SK-N-SH treated with all-trans-retinoic acid at 6 μM for 48 hours (cell line): ENCODE data around the gene COX14.

Experiments
- ATAC-seq: fragments of 200-7000 bp; cut with Tn5 transposase; 3 replicates; pipeline ENCODE4 v1.9.1; 2020; ENCODE audit warnings: mild to moderate bottlenecking, moderate library complexity
- ARNTL ChIP-seq: fragments of 450-650 bp; formaldehyde crosslinking; IDR thresholded peaks from 2 replicates; pipeline ENCODE4 v1.5.0; 2020; ENCODE audit warnings: low read depth, mild to moderate bottlenecking, moderate library complexity, borderline replicate concordance
- BACH2 ChIP-seq: fragments of 250-450 bp; sonication (Bioruptor Pico); IDR thresholded peaks from 2 replicates; pipeline ENCODE4 v1.9.0; 2021; ENCODE audit warnings: mild to moderate bottlenecking, borderline replicate concordance
- CREB5 ChIP-seq: fragments of 250-450 bp; sonication (Bioruptor Pico); IDR thresholded peaks from 2 replicates; pipeline ENCODE4 v1.5.1; 2020; ENCODE audit warnings: low read depth, mild to moderate bottlenecking, moderate library complexity
- CSRNP3 ChIP-seq: fragments of 250-450 bp; sonication (Bioruptor Pico); IDR thresholded peaks from 2 replicates; pipeline ENCODE4 v1.5.1; 2021; ENCODE audit warnings: mild to moderate bottlenecking, moderate library complexity
- ISL1 ChIP-seq: fragments of 250-450 bp; sonication (Bioruptor Pico); IDR thresholded peaks from 2 replicates; pipeline ENCODE4 v2.1.2; 2022; ENCODE audit warnings: mild to moderate bottlenecking, moderate library complexity
- PATZ1 ChIP-seq: fragments of 250-450 bp; sonication (Bioruptor Pico); IDR thresholded peaks from 2 replicates; pipeline ENCODE4 v1.8.0; 2020; ENCODE audit warnings: mild to moderate bottlenecking, moderate library complexity, borderline replicate concordance
- POU6F1 ChIP-seq: fragments of 250-450 bp; sonication (Bioruptor Pico); IDR thresholded peaks from 2 replicates; pipeline ENCODE4 v1.8.0; 2021; ENCODE audit warnings: low read depth, mild to moderate bottlenecking, moderate library complexity, borderline replicate concordance
- PPARA ChIP-seq: fragments of 250-450 bp; sonication (Bioruptor Pico); IDR thresholded peaks from 2 replicates; pipeline ENCODE4 v1.5.0; 2020; ENCODE audit warnings: mild to moderate bottlenecking, borderline replicate concordance
- RARB ChIP-seq: fragments of 250-450 bp; sonication (Bioruptor Pico); IDR thresholded peaks from 2 replicates; pipeline ENCODE4 v1.8.0; 2021; ENCODE audit warnings: mild to moderate bottlenecking, moderate library complexity
- SNAI2 ChIP-seq: fragments of 250-450 bp; sonication (Bioruptor Pico); IDR thresholded peaks from 2 replicates; pipeline ENCODE4 v1.5.0; 2020; ENCODE audit warnings: mild to moderate bottlenecking, moderate library complexity
- TCF4 ChIP-seq: fragments of 250-450 bp; sonication (Bioruptor Pico); IDR thresholded peaks from 2 replicates; pipeline ENCODE4 v1.8.0; 2021; ENCODE audit warnings: mild to moderate bottlenecking, moderate library complexity, borderline replicate concordance
- TOX ChIP-seq: fragments of 250-450 bp; sonication (Bioruptor Pico); IDR thresholded peaks from 2 replicates; pipeline ENCODE4 v1.8.0; 2021; ENCODE audit warnings: mild to moderate bottlenecking, moderate library complexity, borderline replicate concordance
- TSHZ2 ChIP-seq: fragments of 250-450 bp; sonication (Bioruptor Pico); IDR thresholded peaks from 2 replicates; pipeline ENCODE4 v1.5.0; 2020; ENCODE audit warnings: mild to moderate bottlenecking, moderate library complexity
- ZC3H10 ChIP-seq: fragments of 250-450 bp; sonication (Bioruptor Pico); IDR thresholded peaks from 2 replicates; pipeline ENCODE4 v1.5.1; 2021; ENCODE audit warnings: mild to moderate bottlenecking, moderate library complexity
- ZFP3 ChIP-seq: fragments of 250-450 bp; sonication (Bioruptor Pico); IDR thresholded peaks from 2 replicates; pipeline ENCODE4 v1.5.0; 2020; ENCODE audit warnings: mild to moderate bottlenecking, moderate library complexity
- ZNF565 ChIP-seq: fragments of 450-650 bp; formaldehyde crosslinking; conservative IDR thresholded peaks from 2 replicates; pipeline ENCODE4 v1.5.0; 2020; ENCODE audit warnings: low read depth, mild to moderate bottlenecking, moderate library complexity
- ZNF70 ChIP-seq: fragments of 450-650 bp; formaldehyde crosslinking; IDR thresholded peaks from 2 replicates; pipeline ENCODE4 v1.5.0; 2020; ENCODE audit warnings: mild to moderate bottlenecking, moderate library complexity

Gene COX14

GRCh38 chr12:50065726-50066310, 46.2 kb upstream of the COX14 start (continued):
- TF ChIP-seq CREB5 = no peak
- no peak for TF ChIP-seq ZNF70
- no peak for TF ChIP-seq RARB (CRISPR knock-in tag)
- no peak for TF ChIP-seq ZFP3 (CRISPR knock-in tag)
- no peak for TF ChIP-seq PATZ1 (CRISPR knock-in tag)
- no peak for TF ChIP-seq TCF4 (CRISPR knock-in tag)
- no peak for TF ChIP-seq ZNF565 (CRISPR knock-in tag)

- ATAC-seq = peak; percentile 85
- TF ChIP-seq ARNTL (CRISPR knock-in tag) = no peak
- TF ChIP-seq ISL1 (CRISPR knock-in tag) = no peak
- no peak for TF ChIP-seq CSRNP3 (CRISPR knock-in tag)
- no peak for TF ChIP-seq RARB (CRISPR knock-in tag)
Measured at GRCh38 chr12:50066402-50066801, 45.6 kb upstream of the COX14 start.

- TF ChIP-seq POU6F1 (CRISPR knock-in tag) = no peak
- TF ChIP-seq ZNF565 (CRISPR knock-in tag) = no peak
- no peak for TF ChIP-seq PATZ1 (CRISPR knock-in tag)
- no peak for TF ChIP-seq TOX (CRISPR knock-in tag)
- TF ChIP-seq ZNF70 = no peak
- no peak for TF ChIP-seq ARNTL (CRISPR knock-in tag)
- no peak for TF ChIP-seq PPARA
- no peak for TF ChIP-seq ISL1 (CRISPR knock-in tag)
- no peak for TF ChIP-seq BACH2
- TF ChIP-seq SNAI2 (CRISPR knock-in tag) = no peak
- TF ChIP-seq TSHZ2 = no peak
- no peak for TF ChIP-seq CSRNP3 (CRISPR knock-in tag)
- TF ChIP-seq RARB (CRISPR knock-in tag) = no peak
- no peak for TF ChIP-seq ZC3H10 (CRISPR knock-in tag)
- ATAC-seq = no peak
Measured at GRCh38 chr12:50069069-50069468, 43.0 kb upstream of the COX14 start.
